Retinal pigment epithelial cell (primary cell): ENCODE measurements around the gene PPIL1.
"Not testable (repeated sequence)": the region's sequence is repeated elsewhere in the genome, so short reads cannot be mapped to it uniquely, and the experiment has no call there.

Experiments used
- DNase-seq: peaks from one replicate; pipeline ENCODE4 v3.0.0-alpha.2; 2010; ENCODE audit warnings: low read depth
- H3K4me3 ChIP-seq: 2 replicates; pipeline ENCODE4 v1.5.1; 2011; ENCODE audit warnings: mild to moderate bottlenecking, low read length, control low read depth, moderate library complexity
- TF ChIP-seq, protein P1 (sequence below): conservative IDR thresholded peaks from 2 replicates; pipeline ENCODE4 v1.5.1; 2011; ENCODE audit warnings: low read depth, low read length, control low read depth, inconsistent platforms

PPIL1 gene

DNA sequence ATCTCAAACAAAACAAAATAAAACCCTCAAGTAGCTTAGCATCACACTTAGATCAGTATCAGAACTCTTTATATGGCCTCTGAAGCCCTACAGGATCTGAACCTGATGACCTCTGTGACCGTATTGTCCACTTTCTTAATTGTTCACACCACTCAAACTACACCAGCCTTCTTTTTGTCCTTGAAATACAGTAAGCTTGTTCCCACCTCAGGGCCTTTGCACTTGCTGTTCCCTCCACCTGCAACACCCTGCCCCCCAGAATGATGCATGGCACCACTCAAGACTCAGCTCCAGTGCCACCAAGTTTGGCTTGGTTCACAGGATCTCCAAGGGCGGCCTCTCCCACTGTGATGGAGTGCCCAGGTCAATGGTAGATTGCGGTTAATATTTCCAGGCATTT is 61.1 kb downstream of the PPIL1 start:
- no peak overlapping the region for H3K4me3 ChIP-seq
- TF ChIP-seq, protein P1, sequence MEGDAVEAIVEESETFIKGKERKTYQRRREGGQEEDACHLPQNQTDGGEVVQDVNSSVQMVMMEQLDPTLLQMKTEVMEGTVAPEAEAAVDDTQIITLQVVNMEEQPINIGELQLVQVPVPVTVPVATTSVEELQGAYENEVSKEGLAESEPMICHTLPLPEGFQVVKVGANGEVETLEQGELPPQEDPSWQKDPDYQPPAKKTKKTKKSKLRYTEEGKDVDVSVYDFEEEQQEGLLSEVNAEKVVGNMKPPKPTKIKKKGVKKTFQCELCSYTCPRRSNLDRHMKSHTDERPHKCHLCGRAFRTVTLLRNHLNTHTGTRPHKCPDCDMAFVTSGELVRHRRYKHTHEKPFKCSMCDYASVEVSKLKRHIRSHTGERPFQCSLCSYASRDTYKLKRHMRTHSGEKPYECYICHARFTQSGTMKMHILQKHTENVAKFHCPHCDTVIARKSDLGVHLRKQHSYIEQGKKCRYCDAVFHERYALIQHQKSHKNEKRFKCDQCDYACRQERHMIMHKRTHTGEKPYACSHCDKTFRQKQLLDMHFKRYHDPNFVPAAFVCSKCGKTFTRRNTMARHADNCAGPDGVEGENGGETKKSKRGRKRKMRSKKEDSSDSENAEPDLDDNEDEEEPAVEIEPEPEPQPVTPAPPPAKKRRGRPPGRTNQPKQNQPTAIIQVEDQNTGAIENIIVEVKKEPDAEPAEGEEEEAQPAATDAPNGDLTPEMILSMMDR: no peak
- no peak for DNase-seq

DNA sequence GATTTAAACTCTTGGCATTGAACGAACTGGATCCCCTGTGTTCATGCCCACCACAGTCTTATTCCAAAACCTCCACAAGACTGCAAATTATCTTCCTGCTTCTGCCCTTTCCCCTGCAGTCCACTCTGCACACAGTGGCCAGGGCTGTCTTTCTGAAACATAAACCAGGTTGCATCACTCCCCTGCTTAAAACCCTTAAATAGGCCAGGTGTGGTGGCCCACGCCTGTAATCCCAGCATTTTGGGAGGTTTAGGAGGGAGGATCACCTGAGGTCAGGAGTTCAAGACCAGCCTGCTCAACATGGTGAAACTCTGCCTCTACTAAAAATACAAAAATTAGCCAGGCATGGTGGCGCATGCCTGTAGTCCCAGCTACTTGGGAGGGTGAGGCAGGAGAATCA is 61.6 kb downstream of the PPIL1 start:
- H3K4me3 ChIP-seq, DNase-seq: not testable (repeated sequence)

DNA sequence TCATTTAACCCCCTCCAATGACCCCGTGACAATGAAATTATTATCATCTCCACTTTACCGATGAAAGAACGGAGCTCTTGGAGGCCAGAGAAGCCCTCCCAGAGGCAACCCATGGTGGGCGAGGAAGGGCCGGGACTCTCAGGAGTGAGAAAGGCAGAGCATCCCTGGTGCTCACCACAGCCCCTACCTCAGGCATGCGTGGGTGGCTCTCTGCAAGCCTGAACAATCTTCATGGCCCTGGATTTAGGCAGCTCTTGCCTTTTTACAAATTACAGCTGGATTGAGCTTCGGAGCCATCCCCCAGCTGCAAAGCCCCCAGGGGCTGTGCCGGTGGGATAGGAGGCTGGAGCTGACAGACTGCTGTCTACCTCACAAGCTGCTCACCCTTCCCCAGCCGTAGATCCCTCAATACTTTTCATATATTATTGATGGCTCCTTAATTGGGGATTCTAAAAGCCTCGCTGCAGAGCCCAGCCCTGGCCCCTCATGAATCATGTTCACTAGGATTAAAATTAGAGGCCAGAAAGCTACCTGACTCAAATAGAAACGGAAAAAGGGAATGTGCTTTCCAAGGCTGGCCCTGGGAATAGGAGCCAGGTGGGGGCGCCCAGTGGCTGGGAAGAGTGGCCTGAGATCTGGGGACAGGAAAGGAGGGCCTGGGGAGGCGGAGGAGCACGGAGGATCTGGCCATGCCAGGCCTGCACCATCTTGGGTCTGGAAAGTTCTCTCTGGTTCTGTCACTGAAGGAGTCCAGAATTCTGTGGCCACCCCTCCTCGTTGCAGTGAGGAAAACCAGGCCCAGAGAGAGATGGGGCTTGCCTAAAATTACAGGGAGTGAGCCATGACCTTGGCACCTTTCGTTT is 64.4 kb downstream of the PPIL1 start:
- H3K4me3 ChIP-seq: no peak overlapping the region
- TF ChIP-seq, protein P1: peak; percentile 45
- no peak for DNase-seq

DNA sequence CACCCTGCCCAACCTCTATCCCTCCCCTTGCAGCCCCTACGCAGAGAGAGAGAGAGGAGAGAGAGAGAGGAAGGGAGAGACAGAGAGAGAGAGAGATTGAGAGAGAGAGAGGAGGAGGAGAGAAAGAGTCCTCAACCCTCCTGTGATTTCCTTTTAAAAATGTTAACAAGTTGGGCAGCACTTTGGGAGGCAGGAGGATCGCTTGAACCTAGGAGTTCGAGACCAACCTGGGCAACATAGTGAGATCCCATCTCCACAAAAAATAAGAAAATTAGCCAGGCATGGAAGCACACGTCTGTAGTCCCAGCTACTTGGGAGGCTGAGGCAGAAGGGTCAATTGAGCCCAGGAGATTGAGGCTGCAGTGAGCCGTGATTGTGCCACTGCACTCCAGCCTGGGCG is 65.4 kb downstream of the PPIL1 start:
- no peak for DNase-seq
- TF ChIP-seq, protein P1: no peak
- no peak overlapping the region for H3K4me3 ChIP-seq

DNA sequence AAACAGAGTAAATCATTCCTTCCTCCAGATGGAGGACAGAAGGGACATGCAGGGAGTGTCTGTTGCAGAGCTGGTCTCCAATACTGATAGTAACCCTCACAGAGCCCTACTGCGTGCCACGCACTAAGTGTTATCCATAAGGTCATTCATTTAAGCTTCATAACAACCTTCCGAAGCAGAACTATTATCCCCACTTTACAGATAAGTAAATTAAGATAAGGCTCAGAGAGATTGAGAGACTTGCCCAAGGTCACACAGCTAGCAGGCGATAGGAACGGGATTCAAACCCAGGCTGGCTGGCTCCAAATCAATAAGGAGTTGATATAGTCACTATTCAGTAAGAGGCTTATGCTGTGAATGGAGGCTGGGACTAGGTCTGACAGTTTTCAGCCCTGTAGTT is 66.0 kb downstream of the PPIL1 start:
- TF ChIP-seq, protein P1: no peak
- DNase-seq: no peak
- no peak overlapping the region for H3K4me3 ChIP-seq

DNA sequence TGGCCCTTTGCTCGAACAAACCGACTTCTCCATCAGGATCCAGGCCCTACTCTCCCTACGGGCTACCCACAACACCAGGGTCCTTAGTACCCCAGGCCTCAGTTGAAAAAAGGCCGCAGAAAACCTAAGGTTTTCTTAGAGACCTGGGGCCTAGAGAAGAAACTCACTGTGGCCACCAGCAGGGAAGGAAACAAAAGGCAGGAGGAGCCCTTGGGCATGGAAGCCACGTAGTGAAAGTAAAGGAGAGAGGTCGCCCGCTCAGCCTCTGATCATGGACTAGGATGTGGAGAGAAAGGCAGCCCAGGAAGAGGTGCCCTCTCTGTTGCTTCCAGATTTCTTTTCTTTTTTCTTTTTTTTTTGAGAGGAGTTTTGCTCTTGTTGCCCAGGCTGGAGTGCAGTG is 66.9 kb downstream of the PPIL1 start:
- TF ChIP-seq, protein P1: no peak

DNA sequence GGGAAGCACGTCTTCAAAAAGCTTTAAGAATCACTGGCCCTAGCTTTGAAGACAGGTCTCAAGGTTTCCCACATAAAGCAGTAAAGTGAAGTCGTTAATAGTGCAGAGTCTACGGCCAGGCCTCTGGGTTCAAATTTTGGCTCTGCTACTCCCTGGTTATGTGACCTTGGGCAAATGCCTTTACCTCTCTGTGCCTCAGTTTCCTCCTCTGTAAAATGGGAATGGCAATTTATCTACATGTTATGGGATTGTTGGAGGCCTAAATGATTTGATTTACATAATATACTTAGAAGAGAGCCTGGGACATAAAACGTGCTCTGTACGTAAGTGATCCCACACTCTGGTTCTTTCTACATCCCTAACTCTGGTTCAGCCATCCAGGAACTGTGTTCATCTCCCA is 67.5 kb downstream of the PPIL1 start:
- TF ChIP-seq, protein P1: no peak
- H3K4me3 ChIP-seq: no peak overlapping the region
- no peak for DNase-seq

More for the DNA sequence above, 66.9 kb downstream of the PPIL1 start:
- DNase-seq: no peak
- no peak overlapping the region for H3K4me3 ChIP-seq
